GM21528 (cell line): Measurements from ENCODE around the gene PDE4B.

ENCODE experiments used
- ATAC-seq: cut with Tn5 transposase; IDR thresholded peaks from one replicate; pipeline ENCODE4 v1.9.1; 2021; ENCODE audit warnings: mild to moderate bottlenecking, moderate library complexity; ENCODE audit not compliant: unreplicated experiment, low FRiP score

The PDE4B gene

DNA sequence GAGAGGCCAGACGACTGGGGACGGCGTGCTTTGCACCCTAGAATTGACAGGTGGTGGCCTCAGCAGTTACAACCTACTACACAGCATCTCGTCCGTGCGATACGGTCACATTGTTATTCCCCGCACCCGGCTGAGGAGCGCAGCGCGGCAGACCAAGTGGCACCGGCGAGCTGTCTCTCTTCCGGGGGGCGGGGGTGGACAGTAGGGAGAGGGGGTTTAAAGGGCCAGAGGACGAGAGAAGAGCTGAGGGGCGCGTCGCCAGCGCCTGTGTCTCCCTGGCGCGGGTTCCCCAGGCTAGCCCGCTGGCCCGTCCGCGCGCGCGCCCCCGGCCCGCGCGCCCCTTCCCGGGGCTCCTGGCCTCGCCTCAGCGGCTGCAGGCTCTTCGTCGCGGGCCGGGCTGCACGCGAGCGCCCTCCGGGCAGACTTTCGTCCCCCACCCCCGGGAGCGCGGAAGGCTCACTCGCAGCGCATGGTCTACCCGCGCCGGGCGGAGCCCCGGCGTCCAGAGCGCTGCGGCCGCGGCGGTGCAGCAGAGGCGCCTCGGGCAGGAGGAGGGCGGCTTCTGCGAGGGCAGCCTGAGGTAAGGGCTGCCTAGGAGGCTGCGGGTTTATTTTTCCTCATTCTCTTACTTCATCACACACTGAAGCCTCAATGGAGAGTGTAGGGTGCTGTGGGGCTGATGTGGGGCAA is at the start of gene PDE4B:
Gene PDE4B (plus strand): TSS at position 227 of the 690 bp plus-strand sequence.
- ATAC-seq = no peak

- ATAC-seq = no peak
Observed at GRCh38 chr1:65744731-65745130, 48.0 kb upstream of the PDE4B start.

- ATAC-seq = no peak
Observed at GRCh38 chr1:65751961-65752360, 40.7 kb upstream of the PDE4B start.

GRCh38 chr1:65756616-65757015 is 36.1 kb upstream of the PDE4B start:
- no peak for ATAC-seq

DNA sequence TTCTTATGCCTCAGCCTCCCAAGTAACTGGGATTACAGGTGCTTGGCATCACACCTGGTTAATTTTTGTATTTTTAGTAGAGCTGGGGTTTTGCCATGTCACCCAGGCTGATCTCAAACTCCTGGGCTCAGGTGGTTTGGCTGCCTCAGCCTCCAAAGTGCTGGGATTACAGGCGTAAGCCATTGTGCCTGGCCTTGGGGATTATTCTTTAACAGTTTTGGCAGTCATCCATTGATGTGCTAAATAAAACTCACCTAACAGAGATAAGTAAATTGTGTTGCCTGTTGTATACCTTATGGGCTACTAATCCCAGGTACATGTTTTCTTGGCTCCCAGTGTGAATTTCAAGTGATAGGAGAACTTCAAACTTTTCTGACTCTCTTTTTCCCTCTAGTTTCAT is 35.2 kb upstream of the PDE4B start:
- ATAC-seq = no peak

GRCh38 chr1:65758128-65758527 is 34.6 kb upstream of the PDE4B start:
- ATAC-seq = no peak

DNA sequence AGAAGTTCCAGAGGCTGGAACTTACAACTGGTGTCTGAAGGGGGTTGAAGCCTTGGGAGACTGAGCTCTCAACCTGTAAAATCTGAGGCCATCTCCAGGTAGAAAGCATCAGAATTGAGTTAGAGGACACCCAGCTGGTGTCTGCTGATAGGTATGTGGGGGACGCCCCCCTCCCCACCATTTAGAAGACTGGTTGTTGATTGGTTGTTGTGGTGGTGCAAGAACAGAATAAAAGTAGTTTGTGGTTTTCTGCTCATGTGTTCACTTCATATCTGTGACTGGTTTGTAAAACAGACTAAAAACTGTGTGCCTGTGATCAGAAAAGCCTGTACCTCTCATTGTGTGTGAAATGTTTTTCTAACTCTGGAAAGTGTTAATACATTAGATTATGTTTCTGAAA is 33.2 kb upstream of the PDE4B start:
- no peak for ATAC-seq

- no peak for ATAC-seq
Observed at GRCh38 chr1:65762081-65762862, 30.4 kb upstream of the PDE4B start.

DNA sequence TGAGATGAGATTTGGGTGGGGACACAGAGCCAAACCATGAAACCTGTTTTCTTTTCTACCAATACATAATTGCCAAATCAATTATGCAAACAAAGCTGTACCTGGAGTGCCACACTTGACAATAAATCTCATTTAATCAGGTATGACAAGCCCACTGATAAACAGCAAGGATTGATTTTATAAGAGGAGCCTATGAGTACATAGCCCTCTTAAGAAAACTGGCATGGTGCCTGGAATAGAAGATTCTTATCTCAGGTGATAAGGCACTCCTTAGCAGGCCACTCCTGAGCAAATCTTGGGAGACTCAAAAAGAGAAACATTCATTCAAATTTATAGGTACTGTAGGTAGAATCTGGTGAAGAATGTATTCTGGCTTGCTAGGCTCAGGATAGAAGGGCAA is 28.6 kb upstream of the PDE4B start:
- ATAC-seq = no peak

- ATAC-seq = no peak
Observed at GRCh38 chr1:65765631-65766030, 27.1 kb upstream of the PDE4B start.

DNA sequence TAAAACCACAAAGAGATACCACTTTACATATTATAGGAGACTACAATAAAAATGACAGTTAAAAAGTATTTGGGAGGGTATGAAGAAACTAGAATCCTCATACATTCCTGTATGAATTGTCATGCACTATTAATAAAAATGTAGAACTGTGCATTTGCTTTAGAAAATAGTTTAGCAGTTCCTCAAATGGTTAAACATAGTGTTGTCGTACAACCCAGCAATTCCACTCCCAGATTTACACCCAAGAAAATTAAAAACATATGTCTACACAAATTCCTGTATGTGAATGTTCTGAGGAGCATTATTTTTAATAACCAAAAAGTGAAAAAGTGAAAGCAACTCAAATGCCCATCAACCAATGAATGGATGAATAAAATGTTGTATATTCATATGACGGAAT is 23.1 kb upstream of the PDE4B start:
- no peak for ATAC-seq

DNA sequence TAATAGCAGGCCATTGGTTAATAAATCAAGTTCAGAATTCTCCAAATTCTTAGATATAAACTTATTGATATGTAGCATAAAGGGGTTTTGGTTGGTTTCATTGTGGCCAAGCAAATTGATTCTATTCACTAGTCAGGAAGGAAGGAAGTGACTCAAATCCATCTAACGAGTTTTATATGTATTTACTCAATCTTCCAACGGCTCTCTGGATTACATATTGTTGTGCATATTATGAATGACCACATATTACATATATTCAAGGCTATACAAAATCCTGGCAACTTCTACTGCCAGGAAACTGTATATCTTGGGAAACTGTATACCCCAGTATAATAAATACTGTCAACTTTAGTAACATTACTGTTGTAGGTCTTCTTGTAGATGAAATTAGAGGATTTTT is 20.1 kb upstream of the PDE4B start:
- ATAC-seq = no peak

DNA sequence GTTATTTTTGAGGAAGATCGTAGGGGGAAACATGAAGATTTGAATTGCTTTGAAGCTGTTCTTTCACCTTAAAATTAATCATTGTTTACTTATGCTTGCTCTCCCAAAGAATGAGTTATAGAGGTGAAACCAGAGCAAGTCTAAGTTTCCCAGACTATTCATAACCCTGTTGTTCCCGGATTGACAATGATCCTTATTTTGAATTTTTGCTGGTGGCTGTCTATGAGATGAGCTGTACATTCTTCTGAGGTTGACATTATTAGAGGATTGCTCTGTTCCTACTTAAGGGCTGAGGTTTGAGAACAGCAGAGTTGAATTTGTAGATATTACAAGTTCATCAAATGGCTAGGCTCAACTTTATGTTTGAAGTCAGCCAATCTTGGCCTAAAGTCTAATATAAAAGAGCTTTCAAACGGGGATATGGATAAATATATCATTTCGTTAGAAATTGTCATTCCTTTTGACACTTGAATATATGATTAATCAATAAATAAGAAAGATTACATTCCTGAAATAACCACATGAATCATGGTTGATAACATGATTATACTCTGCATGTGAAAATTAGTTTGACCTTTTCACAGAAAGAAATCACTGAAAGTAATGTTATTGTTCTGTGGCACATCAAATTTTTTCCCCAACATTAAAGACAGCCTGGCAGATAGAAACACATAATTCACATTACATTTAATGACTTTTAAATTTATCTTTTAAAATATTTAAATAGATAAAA is 19.1 kb upstream of the PDE4B start:
- ATAC-seq = no peak

DNA sequence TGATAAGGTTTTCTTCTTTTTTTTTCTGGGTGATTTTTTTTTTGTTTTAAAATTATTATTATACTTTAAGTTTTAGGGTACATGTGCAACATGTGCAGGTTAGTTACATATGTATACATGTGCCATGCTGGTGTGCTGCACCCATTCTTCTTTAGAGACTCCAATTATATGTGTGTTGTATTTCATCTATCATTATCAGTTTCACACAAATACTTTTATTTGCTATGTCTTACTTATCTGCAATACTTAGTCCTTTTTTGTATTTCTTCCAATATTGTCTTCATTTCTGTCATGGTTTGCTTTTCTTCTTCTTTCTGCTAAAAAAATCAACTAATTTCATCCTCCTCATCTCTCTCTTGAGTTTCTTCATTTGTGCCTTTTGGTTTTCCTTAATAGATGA is 3.9 kb upstream of the PDE4B start:
- ATAC-seq = no peak

GRCh38 chr1:65791396-65791795 is 1.3 kb upstream of the PDE4B start:
- no peak for ATAC-seq

GRCh38 chr1:65791801-65792668 is 660 bp upstream of the PDE4B start:
- ATAC-seq = no peak

- ATAC-seq = no peak
Observed at GRCh38 chr1:65793359-65793732, 651 bp downstream of the PDE4B start.

- no peak for ATAC-seq
Observed at GRCh38 chr1:65795311-65795710, 2.6 kb downstream of the PDE4B start.

DNA sequence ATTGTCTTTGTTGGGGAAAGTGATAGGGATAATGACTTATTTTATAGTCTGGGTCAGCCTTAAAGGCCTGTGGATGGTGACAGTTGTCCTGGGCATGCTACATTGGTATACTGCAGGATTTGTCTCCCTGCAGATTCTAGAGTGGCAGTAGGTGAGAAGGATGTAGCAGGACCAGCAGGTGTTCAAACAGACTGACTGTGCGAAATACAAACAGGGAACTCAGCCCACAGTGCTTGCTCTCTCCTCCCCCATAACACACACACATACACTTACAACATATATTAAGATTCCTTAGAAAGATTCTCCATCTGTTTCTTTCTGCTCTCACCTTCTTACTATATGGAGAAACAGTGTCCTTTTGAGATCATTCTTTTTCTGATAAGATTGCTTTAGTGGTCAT is 6.9 kb downstream of the PDE4B start:
- ATAC-seq = no peak

GRCh38 chr1:65804584-65804983 is 11.9 kb downstream of the PDE4B start:
- ATAC-seq = no peak

- peak; percentile 99 for ATAC-seq
Observed at GRCh38 chr1:65812065-65812464, 19.4 kb downstream of the PDE4B start.
